Measurements from ENCODE around the gene SFTPA1. TPM values are rescaled to one million over a fixed set of nuclear protein-coding genes. Genes with fewer than 3 reads are reported as not detected.
"Not testable (repeated sequence)": the region's sequence is repeated elsewhere in the genome, so short reads cannot be mapped to it uniquely, and the experiment has no call there.

SFTPA1 gene
- total RNA-seq, 1 donor from 2014 or later: not detected

DNA sequence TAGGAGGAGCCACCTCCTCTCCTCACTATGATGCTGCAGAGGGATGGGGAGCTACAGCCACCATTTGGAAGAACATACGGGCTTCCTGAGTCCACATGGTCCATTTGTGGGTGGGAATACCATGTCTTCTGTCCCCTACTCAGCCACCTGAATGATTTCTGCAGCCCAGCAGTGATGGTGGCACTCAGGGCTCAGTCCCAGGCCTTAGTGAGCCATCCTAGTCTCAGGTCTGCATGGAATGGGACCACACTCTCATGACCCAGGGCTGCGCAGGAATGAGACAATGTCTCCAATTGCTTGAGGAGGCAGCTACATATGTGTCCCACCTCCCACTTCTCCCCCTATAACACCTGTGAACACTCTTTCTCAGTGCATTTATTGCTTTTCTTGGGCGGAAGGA is 4.8 kb downstream of the SFTPA1 start:
- no peaks in the 10 kb centered on the region for H3K79me2 ChIP-seq (ENCODE audit: low read depth)
- DNase-seq (ENCODE audit: low spot score): no peak
- TF ChIP-seq EZH2 (IDR thresholded peaks at IDR 0.05) (no peak), EZH2phosphoT487 (IDR thresholded peaks at IDR 0.05) (no peak)
- TF ChIP-seq, protein P1, sequence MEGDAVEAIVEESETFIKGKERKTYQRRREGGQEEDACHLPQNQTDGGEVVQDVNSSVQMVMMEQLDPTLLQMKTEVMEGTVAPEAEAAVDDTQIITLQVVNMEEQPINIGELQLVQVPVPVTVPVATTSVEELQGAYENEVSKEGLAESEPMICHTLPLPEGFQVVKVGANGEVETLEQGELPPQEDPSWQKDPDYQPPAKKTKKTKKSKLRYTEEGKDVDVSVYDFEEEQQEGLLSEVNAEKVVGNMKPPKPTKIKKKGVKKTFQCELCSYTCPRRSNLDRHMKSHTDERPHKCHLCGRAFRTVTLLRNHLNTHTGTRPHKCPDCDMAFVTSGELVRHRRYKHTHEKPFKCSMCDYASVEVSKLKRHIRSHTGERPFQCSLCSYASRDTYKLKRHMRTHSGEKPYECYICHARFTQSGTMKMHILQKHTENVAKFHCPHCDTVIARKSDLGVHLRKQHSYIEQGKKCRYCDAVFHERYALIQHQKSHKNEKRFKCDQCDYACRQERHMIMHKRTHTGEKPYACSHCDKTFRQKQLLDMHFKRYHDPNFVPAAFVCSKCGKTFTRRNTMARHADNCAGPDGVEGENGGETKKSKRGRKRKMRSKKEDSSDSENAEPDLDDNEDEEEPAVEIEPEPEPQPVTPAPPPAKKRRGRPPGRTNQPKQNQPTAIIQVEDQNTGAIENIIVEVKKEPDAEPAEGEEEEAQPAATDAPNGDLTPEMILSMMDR (IDR thresholded peaks at IDR 0.05): no peak
- H3K4me2 ChIP-seq: no peak overlapping the region
- H3K36me3 ChIP-seq: no peaks in the 10 kb centered on the region
- peaks cover 2% of the 10 kb centered on the region for H3K4me1 ChIP-seq
- no peaks in the 10 kb centered on the region for H3K9me3 ChIP-seq (ENCODE audit: low read depth)
- no peak overlapping the region for H3K4me3 ChIP-seq
- H3K27me3 ChIP-seq: no peaks in the 10 kb centered on the region
- H2AFZ ChIP-seq (replicated peaks): no peak overlapping the region
- Mint-ChIP-seq H3K4me1 (peaks cover 4% of the 10 kb centered on the region), H3K27me3 (ENCODE audit: insufficient read depth, low read depth) (peaks cover 9% of the 10 kb centered on the region), H3K27ac (no peak overlapping the region), H3K4me3 (no peak overlapping the region), H3K9me3 (peaks cover 2% of the 10 kb centered on the region), H3K36me3 (no peaks in the 10 kb centered on the region)
- H3K27ac ChIP-seq: no peak overlapping the region
- no peaks in the 10 kb centered on the region for H3F3A ChIP-seq (ENCODE audit: low read depth)
- no peak overlapping the region for H3K9ac ChIP-seq
- no peaks in the 10 kb centered on the region for H4K20me1 ChIP-seq (ENCODE audit: low read depth)

DNA sequence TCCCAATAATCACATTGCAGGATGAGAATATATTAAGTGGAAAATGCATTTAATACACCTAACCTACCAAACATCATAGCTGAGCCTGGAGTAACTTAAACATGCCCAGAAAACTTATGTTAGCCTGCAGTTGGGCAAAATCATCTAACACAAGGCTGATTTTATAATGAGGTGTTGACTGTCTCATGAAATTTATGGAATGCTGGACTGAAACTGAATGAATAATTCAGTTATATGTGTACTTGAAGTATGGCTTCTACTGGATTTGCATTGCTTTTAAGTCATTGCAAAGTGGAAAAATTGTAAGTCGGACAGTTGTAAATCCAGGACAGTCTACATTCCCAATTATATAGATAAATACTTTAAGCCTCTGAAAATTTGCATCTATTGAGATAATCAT is 5.4 kb downstream of the SFTPA1 start:
- Mint-ChIP-seq H3K27ac (no peak overlapping the region), H3K4me1 (peaks cover under 1% of the 10 kb centered on the region), H3K36me3 (no peaks in the 10 kb centered on the region), H3K4me3 (no peak overlapping the region), H3K27me3 (ENCODE audit: insufficient read depth, low read depth) (peaks cover 7% of the 10 kb centered on the region), H3K9me3 (peaks cover 2% of the 10 kb centered on the region)
- Histone ChIP-seq H3K27ac (no peak overlapping the region), H3K4me2 (no peak overlapping the region), H3K9me3 (ENCODE audit: low read depth) (no peaks in the 10 kb centered on the region), H2AFZ (replicated peaks) (no peak overlapping the region), H3K36me3 (no peaks in the 10 kb centered on the region), H3K4me1 (peaks cover 2% of the 10 kb centered on the region), H3K9ac (no peak overlapping the region), H3K4me3 (no peak overlapping the region), H3K27me3 (no peaks in the 10 kb centered on the region), H3F3A (ENCODE audit: low read depth) (no peaks in the 10 kb centered on the region), H4K20me1 (ENCODE audit: low read depth) (no peaks in the 10 kb centered on the region), H3K79me2 (ENCODE audit: low read depth) (no peaks in the 10 kb centered on the region)
- no peak for DNase-seq (ENCODE audit: low spot score)
- TF ChIP-seq EZH2phosphoT487 (IDR thresholded peaks at IDR 0.05): no peak
- TF ChIP-seq, protein P1 (IDR thresholded peaks at IDR 0.05): no peak
- no peak for TF ChIP-seq EZH2 (IDR thresholded peaks at IDR 0.05)

DNA sequence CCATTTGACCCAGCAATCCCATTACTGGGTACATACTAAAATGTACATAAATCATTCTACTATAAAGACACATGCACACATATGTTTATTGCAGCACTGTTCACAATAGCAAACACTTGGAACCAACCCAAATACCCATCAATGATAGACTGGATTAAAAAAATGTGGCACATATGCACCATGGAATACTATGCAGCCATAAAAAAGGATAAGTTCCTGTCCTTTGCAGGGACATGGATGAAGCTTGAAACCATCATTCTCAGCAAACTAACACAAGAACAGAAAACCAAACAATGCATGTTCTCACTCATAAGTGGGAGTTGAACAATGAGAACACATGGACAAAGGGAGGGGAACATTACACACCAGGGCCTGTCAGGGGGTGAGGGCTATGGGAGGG is 12.9 kb downstream of the SFTPA1 start:
- H3K9me3 Mint-ChIP-seq; H3K4me1 Mint-ChIP-seq; H3K27me3 ChIP-seq; H3K9me3 ChIP-seq (ENCODE audit: low read depth); H3K27ac Mint-ChIP-seq; H3K4me3 Mint-ChIP-seq; H2AFZ ChIP-seq (replicated peaks); H3K27ac ChIP-seq; H3K36me3 ChIP-seq; H3K4me3 ChIP-seq; H3K4me2 ChIP-seq; H3K79me2 ChIP-seq (ENCODE audit: low read depth); H3K9ac ChIP-seq; H3K27me3 Mint-ChIP-seq (ENCODE audit: insufficient read depth, low read depth); H4K20me1 ChIP-seq (ENCODE audit: low read depth); H3F3A ChIP-seq (ENCODE audit: low read depth); H3K4me1 ChIP-seq; DNase-seq (ENCODE audit: low spot score); H3K36me3 Mint-ChIP-seq: not testable (repeated sequence)

DNA sequence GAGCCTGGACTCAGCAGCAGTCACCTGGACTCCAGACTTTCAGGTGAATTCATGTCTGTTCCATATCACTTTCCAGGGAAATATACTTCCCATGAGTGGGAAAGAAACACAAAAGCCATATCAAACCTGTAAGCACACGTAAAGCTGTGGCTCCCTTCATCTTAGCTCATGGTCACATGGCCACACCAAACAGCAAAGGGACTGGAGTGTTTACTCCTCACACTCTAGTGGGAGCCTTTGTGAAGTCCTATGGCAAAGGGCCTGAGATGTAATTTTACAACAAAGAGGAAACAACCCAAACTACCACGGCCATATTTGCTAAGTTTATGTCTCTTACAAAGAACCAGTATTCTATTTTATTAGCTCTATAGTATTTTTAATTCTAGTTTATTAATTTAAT is 16.3 kb downstream of the SFTPA1 start:
- Mint-ChIP-seq H3K27ac (no peak overlapping the region), H3K4me1 (no peaks in the 10 kb centered on the region), H3K9me3 (peaks cover 5% of the 10 kb centered on the region), H3K27me3 (ENCODE audit: insufficient read depth, low read depth) (peaks cover 2% of the 10 kb centered on the region), H3K36me3 (no peaks in the 10 kb centered on the region), H3K4me3 (no peak overlapping the region)
- no peaks in the 10 kb centered on the region for H3K9me3 ChIP-seq (ENCODE audit: low read depth)
- no peak for DNase-seq (ENCODE audit: low spot score)
- no peaks in the 10 kb centered on the region for H3F3A ChIP-seq (ENCODE audit: low read depth)
- no peak overlapping the region for H3K4me3 ChIP-seq
- H3K27me3 ChIP-seq: no peaks in the 10 kb centered on the region
- H3K4me2 ChIP-seq: no peak overlapping the region
- TF ChIP-seq EZH2phosphoT487 (IDR thresholded peaks at IDR 0.05) (no peak), EZH2 (IDR thresholded peaks at IDR 0.05) (no peak)
- TF ChIP-seq, protein P1 (IDR thresholded peaks at IDR 0.05): no peak
- no peaks in the 10 kb centered on the region for H3K4me1 ChIP-seq
- no peak overlapping the region for H3K9ac ChIP-seq
- H3K27ac ChIP-seq: no peak overlapping the region
- no peak overlapping the region for H2AFZ ChIP-seq (replicated peaks)
- H3K36me3 ChIP-seq: no peaks in the 10 kb centered on the region
- no peaks in the 10 kb centered on the region for H3K79me2 ChIP-seq (ENCODE audit: low read depth)
- no peaks in the 10 kb centered on the region for H4K20me1 ChIP-seq (ENCODE audit: low read depth)

Measured in neural progenitor cell (in vitro differentiated cells).